ENCODE results near the gene BRMS1.

The BRMS1 gene

DNA sequence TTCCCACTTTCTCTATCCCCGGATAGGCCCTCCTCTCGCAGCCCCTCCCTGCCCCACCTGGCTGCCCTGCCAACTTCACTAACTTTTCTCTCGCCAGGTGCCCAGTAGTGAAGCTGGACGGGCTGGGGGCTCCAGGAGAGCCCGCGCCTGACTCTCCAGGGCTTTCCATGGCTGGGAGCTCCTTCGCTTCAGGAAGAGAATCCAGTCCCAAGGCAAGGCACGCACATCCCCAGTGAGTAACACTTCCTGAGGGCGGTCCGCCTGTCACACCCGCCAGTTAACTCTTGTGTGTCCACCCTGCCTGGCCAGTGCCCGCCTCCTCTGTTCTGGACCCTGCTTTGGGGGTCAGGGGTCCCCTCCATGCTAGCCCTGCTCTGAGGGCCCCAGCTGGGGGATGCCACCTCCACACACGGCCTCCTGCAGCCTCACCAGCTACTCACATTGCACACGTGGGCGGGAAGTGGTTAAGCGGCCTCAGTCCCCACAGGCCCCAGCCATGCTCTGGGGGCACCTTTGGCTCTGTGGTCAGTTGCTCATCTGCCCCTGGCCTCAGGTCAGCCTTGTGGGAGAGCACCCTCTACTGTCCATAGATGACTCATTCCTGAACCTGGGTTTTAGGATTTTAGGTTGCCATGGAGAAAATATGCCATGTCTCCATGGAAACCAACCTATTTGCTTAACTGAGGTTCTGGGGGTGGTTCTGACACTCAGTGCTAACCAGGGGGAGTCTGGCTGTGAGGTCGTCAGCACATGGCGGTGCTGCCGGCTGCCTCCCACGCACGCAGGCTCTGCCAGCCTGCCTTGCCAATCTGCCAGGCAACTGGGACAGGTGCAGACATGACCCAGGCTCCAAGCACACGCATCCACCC is 8.4 kb downstream of the BRMS1 start, which contains the start of gene RIN1:
Gene RIN1, minus strand, starts transcription at position 201 of the 869 bp plus-strand sequence. Its CDS starts 32 bp downstream, at position 169.
- peak in 1 of 2 donors; percentile 57 for DNase-seq

- DNase-seq, result no peak
Observed at GRCh38 chr11:66335531-66336233, 9.2 kb downstream of the BRMS1 start.

GRCh38 chr11:66334605-66335442 is 10.1 kb downstream of the BRMS1 start:
- no peak for DNase-seq

- no peak for DNase-seq
Observed at GRCh38 chr11:66333896-66334604, 10.9 kb downstream of the BRMS1 start.

- no peak for DNase-seq
Observed at GRCh38 chr11:66333220-66333877, 11.6 kb downstream of the BRMS1 start.

- no peak for DNase-seq
Observed at GRCh38 chr11:66332371-66333219, 12.3 kb downstream of the BRMS1 start.

GRCh38 chr11:66331542-66332370 is 13.1 kb downstream of the BRMS1 start:
- no peak for DNase-seq

DNA sequence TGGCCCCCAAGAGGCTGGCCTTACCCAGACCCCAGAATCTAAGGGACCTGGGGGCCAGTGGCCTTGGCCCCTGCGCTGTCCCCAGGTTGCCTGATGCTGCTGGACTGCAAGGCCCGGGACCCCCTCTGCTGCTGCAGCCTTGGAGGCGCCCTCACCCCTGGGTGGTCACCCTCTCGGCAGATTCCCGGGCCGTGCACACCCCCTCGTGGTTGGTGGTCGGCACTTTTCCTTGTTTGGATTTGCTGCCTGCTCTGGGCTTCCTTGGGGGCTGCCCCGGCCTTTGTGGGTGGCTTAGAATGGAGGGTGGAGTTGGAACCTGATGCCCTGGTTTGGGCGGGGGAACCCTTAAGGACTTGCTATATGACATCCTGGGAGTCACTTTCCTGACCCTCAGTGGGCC is 14.0 kb downstream of the BRMS1 start:
- DNase-seq, result no peak

DNA sequence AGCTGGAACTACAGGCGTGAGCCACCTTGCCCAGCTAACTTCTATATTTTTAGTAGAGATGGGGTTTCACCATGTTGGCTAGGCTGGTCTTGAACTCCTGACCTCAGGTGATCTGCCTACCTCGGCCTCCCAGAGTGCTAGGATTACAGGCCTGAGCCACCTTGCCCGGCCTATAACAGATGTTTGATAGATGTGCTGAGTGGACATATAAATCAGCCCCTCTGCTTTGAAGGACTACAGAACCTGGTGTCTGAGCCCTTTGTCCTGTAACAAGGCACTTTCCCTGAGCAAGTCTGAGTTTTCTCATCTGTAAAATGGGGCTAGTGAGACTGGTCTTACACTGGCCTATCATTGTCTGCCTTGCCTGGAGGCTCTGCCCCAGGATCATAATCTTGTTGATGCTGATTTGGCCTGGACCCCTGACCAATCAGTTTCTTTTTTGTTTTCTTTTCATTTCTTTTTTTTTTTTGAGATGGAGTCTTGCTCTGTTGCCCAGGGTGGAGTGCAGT is 15.7 kb downstream of the BRMS1 start:
- DNase-seq, result no peak

DNA sequence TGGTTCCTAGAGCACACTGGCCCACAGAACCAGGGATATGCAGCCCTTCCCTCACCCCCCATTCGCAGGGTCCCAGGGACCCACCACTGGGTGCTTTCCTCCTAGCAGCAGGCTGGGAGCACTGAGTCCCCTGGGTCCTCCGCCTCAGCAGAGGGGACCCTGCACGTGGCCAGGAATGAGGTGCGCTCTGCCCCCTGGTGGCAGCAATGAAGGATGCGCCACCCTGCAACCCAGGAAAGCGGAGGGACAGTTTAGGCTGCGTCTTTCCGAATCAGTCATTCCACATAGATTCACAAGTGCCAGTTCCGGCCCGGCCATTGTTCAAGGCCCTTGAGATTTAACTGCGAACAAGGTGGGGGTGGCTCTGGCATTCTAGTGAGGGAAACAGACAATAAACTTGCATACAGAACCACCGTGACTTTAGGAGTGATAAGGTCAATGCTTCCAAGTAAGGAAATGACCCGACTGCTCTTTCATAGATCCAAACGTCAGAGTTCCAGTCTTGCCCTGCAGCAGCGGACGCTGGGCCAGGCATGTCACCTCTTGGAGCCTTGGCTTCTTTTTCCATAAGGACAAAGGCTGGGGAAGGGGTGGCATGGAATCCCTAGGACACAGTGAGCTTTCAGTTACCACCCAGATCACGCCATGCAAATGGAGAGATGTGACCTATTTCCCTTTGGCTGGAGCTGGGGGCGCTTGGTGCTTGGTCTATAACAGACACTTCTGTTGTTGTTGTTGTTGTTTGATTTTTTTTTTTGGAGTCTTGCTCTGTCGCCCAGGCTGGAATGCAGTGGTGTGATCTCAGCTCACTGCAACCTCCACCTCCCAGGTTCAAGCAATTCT is 16.4 kb downstream of the BRMS1 start:
- peak; percentile 37 to 69 for DNase-seq

DNA sequence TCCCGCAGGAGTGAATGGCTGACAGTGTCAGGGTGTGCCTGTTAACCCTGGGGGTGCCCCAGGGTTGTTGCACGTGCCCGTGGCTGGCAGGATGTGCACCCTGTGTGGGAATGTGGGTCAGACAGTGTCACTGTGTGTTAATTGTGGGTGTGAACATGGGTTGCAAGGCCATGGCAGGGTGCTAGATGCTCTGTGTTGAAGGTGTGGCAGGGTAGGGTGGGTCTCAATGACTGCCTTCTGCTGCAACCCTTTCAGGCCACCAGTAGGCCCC is 16.9 kb downstream of the BRMS1 start:
- no peak for DNase-seq

GRCh38 chr11:66327171-66328030 is 17.5 kb downstream of the BRMS1 start:
- no peak for DNase-seq

- no peak for DNase-seq
Observed at GRCh38 chr11:66326261-66327111, 18.4 kb downstream of the BRMS1 start.

GRCh38 chr11:66325263-66325671 is 19.6 kb downstream of the BRMS1 start:
- no peak for DNase-seq

DNA sequence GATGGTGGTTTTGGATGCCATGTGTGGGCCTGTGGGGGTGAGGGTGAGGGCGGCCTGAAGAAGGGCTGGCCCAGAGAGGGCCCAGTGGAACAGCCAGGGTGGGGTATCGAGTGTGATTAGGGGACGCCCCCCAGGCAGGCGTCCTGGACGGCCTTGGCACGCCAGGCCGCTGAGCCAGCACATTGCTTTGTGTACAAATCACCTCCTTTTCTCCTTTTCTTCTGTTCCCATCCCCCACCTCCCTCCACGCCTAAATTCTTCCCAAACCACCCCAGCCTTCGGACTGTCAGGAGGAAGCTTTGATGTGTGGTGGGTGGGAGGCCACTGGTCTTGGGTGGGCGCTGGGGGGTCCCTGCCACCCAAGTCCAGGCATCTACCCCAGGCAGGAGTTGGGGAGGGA is 20.2 kb downstream of the BRMS1 start:
- DNase-seq, result no peak

GRCh38 chr11:66323684-66324083 is 21.2 kb downstream of the BRMS1 start:
- no peak for DNase-seq

Data from hippocampal formation (tissue), 2 donors.